HEK293 (cell line): ENCODE results near the gene ACAD11.

Experiments used
- CTCF ChIP-seq: fragments of 450-650 bp; formaldehyde crosslinking; IDR thresholded peaks from 2 replicates; pipeline ENCODE4 v1.5.1; 2016; ENCODE audit warnings: missing biosample characterization, missing genetic modification characterization
- MZF1 ChIP-seq: fragments of 450-650 bp; formaldehyde crosslinking; IDR thresholded peaks from 2 replicates; pipeline ENCODE4 v1.5.1; 2017; ENCODE audit warnings: missing biosample characterization, missing genetic modification characterization, borderline replicate concordance
- ZNF121 ChIP-seq: fragments of 450-650 bp; formaldehyde crosslinking; IDR thresholded peaks from 2 replicates; pipeline ENCODE4 v1.5.1; 2016; ENCODE audit warnings: missing biosample characterization, missing genetic modification characterization
- ZNF394 ChIP-seq: fragments of 450-650 bp; formaldehyde crosslinking; IDR thresholded peaks from 2 replicates; pipeline ENCODE4 v1.5.1; 2016; ENCODE audit warnings: missing biosample characterization, missing genetic modification characterization, mild to moderate bottlenecking, moderate library complexity, borderline replicate concordance
- ZNF555 ChIP-seq: fragments of 450-650 bp; formaldehyde crosslinking; conservative IDR thresholded peaks from 2 replicates; pipeline ENCODE4 v1.5.1; 2017; ENCODE audit warnings: missing biosample characterization, mild to moderate bottlenecking, missing genetic modification characterization, inconsistent platforms
- ZNF670 ChIP-seq: fragments of 450-650 bp; formaldehyde crosslinking; IDR thresholded peaks from 2 replicates; pipeline ENCODE4 v1.5.1; 2016; ENCODE audit warnings: missing biosample characterization, missing genetic modification characterization, low read depth

DNA sequence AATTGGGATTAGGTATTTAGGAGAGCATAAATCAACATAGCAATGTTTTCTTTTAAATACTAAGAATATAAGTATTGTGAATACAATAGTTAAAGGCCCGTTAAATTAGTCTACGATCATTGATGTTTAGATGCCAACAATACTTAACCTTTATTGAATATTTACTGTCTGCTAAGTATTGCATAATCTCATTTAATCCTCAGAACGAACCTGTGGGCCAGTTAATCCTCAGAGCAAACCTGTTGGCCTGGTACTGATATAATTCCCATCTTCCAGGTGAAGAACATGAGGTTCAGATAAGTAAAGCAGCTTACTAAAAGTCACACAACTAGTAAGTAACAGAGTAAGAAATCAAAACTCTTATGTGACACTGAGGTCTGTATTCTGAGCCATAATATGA is 119.9 kb downstream of the ACAD11 start:
- TF ChIP-seq MZF1 (no peak), CTCF (tag by site-specific recombination) (no peak), ZNF555 (tag by site-specific recombination) (no peak), ZNF670 (tag by site-specific recombination) (no peak), ZNF121 (tag by site-specific recombination) (no peak), ZNF394 (no peak)
